Measurements from ENCODE around the gene SLC9A9. TPM values are rescaled to one million over a fixed set of nuclear protein-coding genes. Genes with fewer than 3 reads are reported as not detected.

Gene SLC9A9
- total and polyA plus RNA-seq, 2 of the 8 experiments (the other 6 are each of a cell fraction or from before 2014, with no cell fraction given) = 0.48 to 1.1 TPM

- H3K4me3 ChIP-seq (ENCODE audit: extremely low read depth in 1 of 4, insufficient read depth in 2 of 4, low read depth in 3 of 4, low read length in 4 of 4) = no peak overlapping the region
- FAIRE-seq (no peak), DNase-seq (ENCODE audit: low read depth in 1 of 2, low spot score in 2 of 2) (no peak)
- no peak overlapping the region for H3K56ac ChIP-seq (replicated peaks; ENCODE audit: insufficient read length, low read depth, low read length)
- no peaks in the 10 kb centered on the region for H3K79me1 ChIP-seq (ENCODE audit: low read depth, low read length)
- no peak overlapping the region for H2BK12ac ChIP-seq (ENCODE audit: low read depth, low read length)
- H4K8ac ChIP-seq (ENCODE audit: extremely low read depth, insufficient read depth, low read length) = no peak overlapping the region
- H3K4me1 ChIP-seq (replicated peaks in 1 of 4; ENCODE audit: control insufficient read depth in 3 of 4, insufficient read depth in 4 of 4, low read length in 3 of 4) = peaks cover 0 to 3% (median 0%) of the 10 kb centered on the region in 4 experiments; a peak in 1 of 7 replicates
- no peak overlapping the region for H2BK15ac ChIP-seq (ENCODE audit: low read length)
- no peak overlapping the region for H3K27ac ChIP-seq (ENCODE audit: low read depth, low read length)
- no peak overlapping the region for H2BK20ac ChIP-seq (ENCODE audit: low read length)
- no peaks in the 10 kb centered on the region for H3K36me3 ChIP-seq (ENCODE audit: control insufficient read depth in 2 of 4, insufficient read depth in 4 of 4, low read length in 3 of 4)
- no peaks in the 10 kb centered on the region for H3K27me3 ChIP-seq (replicated peaks in 1 of 4; ENCODE audit: control insufficient read depth in 3 of 4, extremely low read depth in 1 of 4, insufficient read depth in 3 of 4, low read length in 3 of 4)
- ChIA-PET POLR2A (ENCODE audit: partially characterized antibody) (no interaction called here), CTCF (ENCODE audit: partially characterized antibody) (interaction anchor here (1.1 kb wide), 1 partner anchor 13 kb away, joined by 3 read pairs; no protein-coding TSS in a partner anchor)
- H3K4me2 ChIP-seq (ENCODE audit: insufficient read depth in 1 of 2, low read depth in 2 of 2, low read length in 2 of 2) = no peak overlapping the region
- no peak overlapping the region for H2BK120ac ChIP-seq (replicated peaks; ENCODE audit: low read depth, low read length)
- H3K4ac ChIP-seq (replicated peaks; ENCODE audit: insufficient read length, low read depth, low read length) = no peak overlapping the region
- no peak overlapping the region for H3K14ac ChIP-seq (ENCODE audit: insufficient read length)
- H2AFZ ChIP-seq (ENCODE audit: low read length) = peak overlapping the region; percentile 70
- no peak overlapping the region for H3K18ac ChIP-seq (ENCODE audit: extremely low read depth, low read length)
- H2BK5ac ChIP-seq (ENCODE audit: low read depth, low read length) = no peak overlapping the region
- H2AK5ac ChIP-seq (ENCODE audit: low read depth, low read length) = no peak overlapping the region
- no peaks in the 10 kb centered on the region for H4K20me1 ChIP-seq (replicated peaks in 1 of 2; ENCODE audit: control insufficient read depth in 1 of 2, insufficient read depth in 2 of 2, low read length in 2 of 2)
- no peaks in the 10 kb centered on the region for H3K79me2 ChIP-seq (ENCODE audit: control insufficient read depth in 1 of 2, insufficient read depth in 2 of 2, low read length in 2 of 2)
- no peaks in the 10 kb centered on the region for H3K9me3 ChIP-seq (ENCODE audit: insufficient read depth in 2 of 2, low read depth in 1 of 2, low read length in 1 of 2)
- WGBS, 2 experiments (ENCODE audit: extremely low coverage in 1 of 2, insufficient coverage in 1 of 2, insufficient read length in 1 of 2, insufficient replicate concordance in 2 of 2, low coverage in 1 of 2, low lambda C conversion rate in 2 of 2, missing lambda C conversion rate in 1 of 2) = 96% methylated on average over 8 of the region's 8 CpGs; no CpG with 5 or more reads in 1 of the 2 experiments
- no peak overlapping the region for H4K5ac ChIP-seq (ENCODE audit: insufficient read length, low read depth, low read length)
- no peak overlapping the region for H3K23ac ChIP-seq (ENCODE audit: insufficient read length)
- H4K91ac ChIP-seq (replicated peaks; ENCODE audit: insufficient read length, low read length) = no peak overlapping the region
- no peaks in the 10 kb centered on the region for H3K23me2 ChIP-seq (ENCODE audit: low read depth, low read length)
- no peak overlapping the region for H3K9ac ChIP-seq (replicated peaks in 1 of 4; ENCODE audit: extremely low read depth in 1 of 4, low read depth in 3 of 4, low read length in 3 of 4)
- no peak for TF ChIP-seq SP1 (IDR thresholded peaks at IDR 0.05; ENCODE audit: low read depth, low read length)
- TF ChIP-seq SIX5 (IDR thresholded peaks at IDR 0.05; ENCODE audit: low read depth, low read length) = no peak
- no peak for TF ChIP-seq FOSL1 (IDR thresholded peaks at IDR 0.05; ENCODE audit: insufficient read depth, low read depth, low read length)
- TF ChIP-seq TAF7 (optimal IDR thresholded peaks at IDR 0.05; ENCODE audit: borderline replicate concordance, low read depth, low read length) = no peak
- TF ChIP-seq HDAC6 (IDR thresholded peaks at IDR 0.05; ENCODE audit: low read depth, low read length) = no peak
- TF ChIP-seq EGR1 (IDR thresholded peaks at IDR 0.05; ENCODE audit: borderline replicate concordance, low read depth, low read length) = no peak
- TF ChIP-seq GABPA (IDR thresholded peaks at IDR 0.05; ENCODE audit: borderline replicate concordance, insufficient read depth, low read length) = no peak
- no peak for TF ChIP-seq CTCF (IDR thresholded peaks at IDR 0.05; ENCODE audit: control extremely low read depth in 1 of 3, insufficient read depth in 1 of 3, low read depth in 1 of 3, low read length in 3 of 3)
- no peak for TF ChIP-seq E2F6 (IDR thresholded peaks at IDR 0.05)
- no peak for TF ChIP-seq CBX8 (IDR thresholded peaks at IDR 0.05; ENCODE audit: borderline replicate concordance, low read depth, low read length)
These were observed 274.5 kb downstream of the SLC9A9 start for GRCh38 chr3:143573610-143574303.
